ENCODE data around the gene TOLLIP. TPM values are rescaled to one million over a fixed set of nuclear protein-coding genes. Genes with fewer than 3 reads are reported as not detected.

The TOLLIP gene
- total RNA-seq, 1 experiment from 2014 or later: 9.9 TPM

DNA sequence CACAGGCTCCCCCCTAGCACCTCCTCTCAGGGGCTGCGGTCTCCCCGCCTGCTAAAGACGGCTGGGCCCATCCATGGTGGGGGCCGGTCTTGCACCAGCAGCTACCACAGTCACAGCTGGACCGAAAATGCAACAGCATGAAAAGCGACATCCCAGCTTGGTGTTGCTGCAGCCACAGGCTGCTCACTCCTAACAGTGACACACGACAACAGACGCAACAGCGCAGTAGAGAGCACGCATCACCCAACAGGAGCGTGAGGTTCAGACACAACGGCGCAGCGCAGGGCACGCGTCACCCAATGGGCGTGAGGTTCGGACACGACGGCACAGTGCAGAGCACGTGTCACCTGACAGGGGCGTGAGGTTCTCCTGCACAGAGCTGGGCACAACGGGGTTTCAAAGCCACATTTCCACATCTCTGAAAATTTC is 24.1 kb downstream of the TOLLIP start:
- DNase-seq (ENCODE audit: extremely low read depth, low read depth): no peak

DNA sequence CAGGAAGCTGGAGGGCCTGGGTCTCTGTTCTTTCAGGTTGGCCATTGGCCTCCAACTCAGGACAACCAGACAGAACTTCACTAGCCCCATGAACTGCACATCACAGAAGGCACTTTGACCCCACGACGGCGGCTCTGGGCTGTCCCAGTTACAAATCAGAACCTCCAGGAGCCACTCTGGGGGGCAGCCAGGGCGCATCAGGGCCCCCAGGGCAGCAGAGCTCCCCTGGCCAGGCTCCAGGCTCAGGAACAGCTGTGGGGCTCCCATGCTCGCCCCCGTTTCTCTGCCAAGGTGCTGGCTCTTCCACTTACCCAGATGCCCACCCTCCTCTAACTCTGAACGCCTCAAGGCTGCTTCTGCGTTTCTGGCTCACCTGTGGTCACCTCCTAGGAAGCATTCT is 25.5 kb downstream of the TOLLIP start:
- no peak for DNase-seq (ENCODE audit: extremely low read depth, low read depth)

DNA sequence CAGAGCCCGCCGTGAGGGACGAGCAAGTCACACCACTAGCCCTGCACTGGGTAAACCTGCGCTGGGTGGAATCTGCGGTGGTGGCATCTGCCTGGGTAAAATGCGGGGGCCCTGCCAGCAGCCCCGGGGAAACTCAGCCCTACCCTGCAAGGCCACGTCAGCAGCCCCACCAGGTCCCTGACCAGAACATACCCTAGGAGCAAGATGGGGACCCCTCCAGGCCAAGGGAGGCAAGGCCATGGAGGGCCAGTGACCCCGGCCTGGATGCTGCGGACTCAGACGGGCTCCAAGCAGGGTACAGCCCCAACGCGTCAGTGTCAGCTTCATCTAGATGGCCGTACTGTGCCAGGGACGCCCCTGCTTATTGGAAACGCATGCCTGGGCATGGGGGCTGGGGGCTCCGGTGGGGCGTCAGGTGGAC is 26.3 kb downstream of the TOLLIP start:
- DNase-seq (ENCODE audit: extremely low read depth, low read depth): no peak

DNA sequence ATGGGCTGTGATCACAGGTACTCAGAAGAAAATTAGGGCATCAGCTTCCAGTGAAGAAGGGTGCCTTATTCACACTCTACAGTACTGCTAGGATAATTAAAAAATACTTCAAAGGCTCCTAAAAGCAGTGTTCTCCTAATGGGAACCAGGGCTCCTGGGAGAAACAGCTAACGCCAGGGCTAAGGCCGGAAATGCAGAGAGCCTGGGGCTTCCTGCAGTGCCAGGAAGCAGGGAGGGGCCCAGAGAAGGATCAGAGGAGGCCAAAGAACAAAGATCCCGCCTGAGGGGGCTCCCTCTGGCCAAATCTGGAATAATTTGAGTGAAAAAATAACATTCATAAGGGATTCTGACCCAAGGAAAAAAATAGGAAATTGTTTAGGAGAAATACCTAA is 27.5 kb downstream of the TOLLIP start:
- no peak for DNase-seq (ENCODE audit: extremely low read depth, low read depth)

DNA sequence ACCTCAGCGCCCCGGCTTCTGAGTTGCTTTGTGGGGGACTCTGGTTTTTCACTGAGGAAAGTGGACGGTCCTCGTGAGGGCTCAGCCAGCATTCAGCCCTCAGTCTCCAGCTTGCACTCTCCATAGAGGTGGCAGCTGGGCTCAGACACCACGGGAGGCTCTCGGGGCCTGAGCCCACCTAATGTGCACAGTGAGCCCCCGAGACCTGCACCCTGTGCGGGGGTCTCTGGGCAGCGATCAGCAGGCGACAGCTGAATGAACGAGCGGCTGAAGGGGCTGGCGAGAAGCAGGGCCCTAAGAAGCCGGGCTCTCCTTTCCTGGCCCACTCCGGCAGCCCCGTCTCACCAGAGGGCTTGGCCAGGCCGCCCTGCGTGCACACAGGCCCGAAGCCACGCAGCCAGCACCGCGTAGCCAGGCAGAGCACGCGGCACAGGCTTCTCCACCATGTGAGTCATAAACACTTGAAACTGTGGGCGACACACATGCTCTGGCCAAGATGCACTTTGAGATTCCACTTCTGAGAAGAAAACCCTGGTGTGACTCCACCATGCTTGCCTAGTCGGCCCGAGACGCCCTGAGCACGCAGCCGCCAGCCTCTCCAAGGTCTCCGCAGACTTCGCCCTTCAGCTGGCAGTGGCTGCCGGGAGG is 28.0 kb downstream of the TOLLIP start:
- no peak for DNase-seq (ENCODE audit: extremely low read depth, low read depth)

DNA sequence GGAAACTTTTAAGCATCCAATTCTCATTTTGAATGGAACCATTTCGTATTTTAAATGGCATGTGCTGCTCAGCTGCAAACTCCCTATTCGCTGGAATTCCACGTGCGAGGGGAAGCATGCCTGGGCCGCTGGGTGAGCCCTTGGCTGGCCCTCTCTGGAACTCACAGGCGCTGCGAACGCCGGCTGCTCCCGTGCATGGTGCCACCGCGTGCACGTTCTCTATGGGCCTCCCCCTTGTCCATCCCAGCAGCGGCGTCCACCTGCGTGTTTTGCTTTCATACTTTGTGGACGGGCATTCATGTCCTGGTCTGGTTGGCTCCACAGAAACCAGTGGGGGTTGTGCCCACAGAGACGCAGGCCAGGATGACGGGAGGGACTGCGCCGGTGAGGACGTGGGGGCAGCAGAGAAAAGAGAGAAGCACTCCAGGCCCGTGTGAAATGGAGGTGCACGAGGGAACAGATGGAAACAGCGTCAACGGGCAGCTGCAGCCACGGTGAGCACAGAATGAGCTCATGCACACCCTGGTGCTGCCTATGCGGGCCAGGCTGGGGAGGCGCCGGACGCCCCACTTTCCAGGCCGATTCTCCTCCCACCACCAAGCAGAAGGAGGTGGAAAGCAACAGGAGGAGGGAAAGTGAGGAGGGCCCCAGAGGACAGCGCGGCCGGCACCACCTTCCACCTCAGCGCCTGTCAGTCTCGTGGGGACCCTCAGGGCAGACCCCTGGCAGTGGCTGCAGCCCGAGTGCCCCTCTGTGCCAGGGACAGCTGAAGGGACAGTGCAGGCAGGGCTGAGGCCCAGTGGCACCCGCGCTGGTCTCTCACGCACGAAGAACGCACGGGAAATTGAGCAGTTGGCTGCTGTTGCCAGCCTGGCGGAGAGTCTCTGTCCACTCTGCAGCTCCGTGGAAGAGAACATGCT is 29.1 kb downstream of the TOLLIP start:
- no peak for DNase-seq (ENCODE audit: extremely low read depth, low read depth)

DNA sequence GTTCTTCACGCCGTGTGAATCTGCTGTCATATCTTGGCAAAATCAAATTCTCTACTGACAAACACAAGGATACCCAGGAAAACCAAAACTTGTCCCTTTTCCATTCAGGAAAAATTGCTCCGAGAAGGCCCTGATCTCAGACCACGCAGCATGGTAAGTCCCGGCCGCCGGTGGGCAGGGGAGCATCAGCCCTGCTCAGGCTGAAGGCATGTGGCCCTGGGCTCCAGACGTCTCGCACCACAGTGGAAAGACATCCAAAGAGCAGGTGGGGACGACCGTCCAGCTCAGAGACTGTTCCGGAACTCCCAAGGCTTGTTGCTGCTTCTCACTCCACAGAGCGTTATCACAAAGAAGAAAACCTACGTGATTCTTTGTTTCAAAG is 29.8 kb downstream of the TOLLIP start:
- no peak for DNase-seq (ENCODE audit: extremely low read depth, low read depth)

DNA sequence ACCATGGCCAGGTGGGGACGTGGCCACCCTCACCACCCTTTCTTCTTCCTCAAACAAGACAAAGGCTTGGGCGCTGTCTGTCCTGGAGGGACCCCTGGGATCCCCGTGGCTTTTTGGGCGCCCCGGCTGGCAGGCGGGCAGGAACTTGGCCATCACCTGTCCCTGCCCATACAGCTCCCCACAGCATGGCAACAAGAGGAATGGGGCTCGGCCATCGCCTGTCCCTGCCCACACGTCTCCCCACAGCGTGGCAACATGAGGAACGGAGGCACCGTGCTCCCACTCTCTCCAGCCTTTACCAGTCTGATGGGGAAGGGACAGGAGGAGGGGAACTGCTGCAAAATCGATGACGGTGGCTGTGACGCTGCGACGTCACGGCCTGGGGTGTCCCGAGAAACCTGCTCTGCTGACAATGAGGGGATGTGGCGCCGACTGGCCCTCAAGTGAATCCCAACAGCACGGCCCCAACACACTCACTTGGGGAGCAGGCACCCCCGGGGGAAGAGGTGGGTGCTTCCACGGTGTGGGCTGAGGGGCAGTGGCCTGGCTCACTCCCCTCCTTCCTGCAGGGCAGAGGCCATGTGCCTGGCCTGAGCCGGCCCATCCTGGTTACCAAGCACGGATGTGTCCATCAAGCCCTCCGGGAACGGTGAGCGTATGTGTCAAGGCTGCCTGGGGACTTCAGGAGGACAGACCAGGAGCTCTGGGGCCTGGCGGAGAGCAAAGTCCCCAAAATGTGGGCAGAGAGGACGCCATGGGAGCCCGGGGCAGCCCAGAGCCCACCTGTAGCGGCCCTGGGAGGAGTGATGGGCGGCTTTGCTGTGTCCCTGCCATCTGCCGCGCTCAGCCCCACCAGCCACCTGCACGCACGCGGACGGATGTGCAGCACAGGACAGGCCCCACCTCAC is 30.4 kb downstream of the TOLLIP start:
- no peak for DNase-seq (ENCODE audit: extremely low read depth, low read depth)

DNA sequence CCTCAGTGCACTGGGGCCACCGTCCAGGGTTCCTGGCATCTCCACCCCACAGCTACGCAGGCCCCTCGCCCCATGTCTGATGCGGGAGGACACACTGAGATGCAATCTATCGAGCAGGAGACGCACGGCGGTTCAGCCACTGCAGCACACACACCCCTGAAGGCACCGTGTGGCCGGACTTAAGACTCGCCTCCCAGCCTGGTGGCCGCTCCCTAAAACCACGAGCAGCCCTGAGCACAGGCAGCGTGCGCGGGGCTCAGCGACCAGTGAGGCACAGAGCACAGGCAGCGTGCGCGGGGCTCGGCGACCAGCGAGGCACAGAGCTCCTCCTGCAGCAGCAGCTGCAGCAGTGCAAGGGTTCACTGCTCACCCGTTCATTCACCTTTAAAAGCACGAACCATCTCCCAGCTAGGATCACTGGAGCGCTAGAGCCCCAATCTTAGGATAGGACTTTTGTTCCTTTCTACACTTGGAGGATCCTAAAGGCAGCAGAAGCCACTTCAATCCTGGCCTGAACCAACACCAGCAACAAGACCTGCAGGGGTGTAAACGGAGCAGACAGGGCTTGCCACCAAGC is 31.4 kb downstream of the TOLLIP start:
- no peak for DNase-seq (ENCODE audit: extremely low read depth, low read depth)

DNA sequence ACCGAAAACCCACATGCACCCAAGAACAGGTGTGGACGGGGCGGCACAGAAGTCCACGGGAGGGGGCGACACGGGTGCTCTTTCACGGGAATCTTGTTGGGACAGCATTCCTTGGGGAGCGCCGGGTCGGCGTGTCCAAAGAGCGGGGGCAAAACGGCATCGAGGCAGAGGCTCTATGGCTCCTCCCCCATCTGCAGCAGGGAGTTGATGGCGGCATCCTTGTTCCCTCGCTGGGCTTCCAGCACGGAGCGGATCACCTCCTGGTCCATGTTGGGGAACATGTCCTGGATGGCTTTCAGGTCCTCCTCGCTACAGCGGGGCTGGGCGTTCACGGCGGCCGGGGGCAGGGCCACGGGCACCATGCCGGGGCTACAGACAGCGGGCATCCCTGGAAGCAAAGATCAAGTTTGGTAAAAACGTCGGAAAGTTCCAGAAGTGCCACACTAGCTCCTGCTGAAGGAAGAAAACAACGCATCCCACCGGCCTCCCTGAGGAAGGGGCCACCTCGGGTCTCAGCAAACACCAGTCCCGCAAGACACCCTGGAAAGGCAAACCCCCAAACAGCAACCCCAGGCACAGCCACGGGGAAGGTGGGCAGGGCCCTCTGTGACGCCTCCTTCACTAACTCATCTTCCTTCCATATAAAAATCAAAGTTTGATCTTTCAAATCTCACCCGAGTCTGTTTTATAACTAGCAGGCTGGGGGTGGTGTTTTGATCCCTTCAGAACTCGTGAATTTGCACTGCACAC is 32.4 kb downstream of the TOLLIP start:
- DNase-seq (ENCODE audit: extremely low read depth, low read depth): no peak

DNA sequence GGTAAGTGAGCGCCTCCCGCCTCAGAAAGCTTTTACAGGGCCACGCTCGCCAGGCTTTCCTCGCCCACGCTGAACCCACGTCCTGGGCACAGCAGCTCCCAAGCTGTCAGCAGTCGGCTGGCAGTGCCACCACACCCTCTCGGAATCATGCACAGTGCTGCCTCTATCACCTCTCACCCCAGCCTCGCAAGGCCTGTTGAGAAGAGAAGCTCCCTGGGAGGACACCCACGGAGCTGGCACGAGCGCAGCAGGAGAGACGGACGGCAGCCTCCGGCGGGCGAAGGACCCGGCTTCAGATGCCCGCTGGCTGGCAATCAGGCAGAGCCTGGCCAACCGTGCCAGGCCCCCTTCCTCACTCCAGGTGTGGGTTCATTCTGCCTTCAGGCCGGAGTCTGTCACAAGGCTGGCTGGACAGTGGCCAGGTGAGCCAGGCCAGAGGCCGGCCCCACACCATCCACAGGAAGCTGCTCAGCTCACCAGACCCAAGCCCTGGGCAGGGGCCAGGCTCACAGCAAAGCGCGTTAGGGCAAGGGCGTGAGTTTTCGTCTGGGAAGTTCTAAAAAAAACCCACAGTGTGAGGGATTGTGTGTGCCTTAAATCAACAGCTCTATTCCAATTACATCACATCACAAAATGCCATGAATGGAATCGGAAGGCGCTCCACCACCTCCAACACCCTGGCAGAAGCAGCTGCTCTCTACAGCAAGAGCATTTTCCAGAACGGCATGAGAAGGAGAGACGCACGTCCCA is 33.2 kb downstream of the TOLLIP start:
- DNase-seq (ENCODE audit: extremely low read depth, low read depth): no peak

DNA sequence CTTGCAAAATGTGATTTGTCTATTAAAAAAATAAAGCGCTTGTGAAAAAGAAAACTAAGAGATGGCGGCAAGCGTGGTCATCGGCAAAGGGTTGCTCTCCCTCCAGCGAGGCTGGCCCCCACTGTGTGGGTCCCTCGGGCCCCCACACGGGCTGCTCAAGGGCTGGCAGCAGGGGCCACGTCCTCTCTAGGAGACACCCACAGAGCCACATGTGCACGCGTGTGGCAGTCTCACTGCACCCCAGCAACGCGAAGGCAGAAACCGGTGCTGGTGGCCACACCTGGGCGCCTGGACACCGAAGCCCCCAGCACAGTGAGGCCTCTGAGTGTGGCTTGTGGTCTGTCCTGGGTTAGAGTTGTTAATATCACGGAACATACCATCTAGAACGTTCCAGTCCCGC is 34.4 kb downstream of the TOLLIP start:
- DNase-seq (ENCODE audit: extremely low read depth, low read depth): no peak

DNA sequence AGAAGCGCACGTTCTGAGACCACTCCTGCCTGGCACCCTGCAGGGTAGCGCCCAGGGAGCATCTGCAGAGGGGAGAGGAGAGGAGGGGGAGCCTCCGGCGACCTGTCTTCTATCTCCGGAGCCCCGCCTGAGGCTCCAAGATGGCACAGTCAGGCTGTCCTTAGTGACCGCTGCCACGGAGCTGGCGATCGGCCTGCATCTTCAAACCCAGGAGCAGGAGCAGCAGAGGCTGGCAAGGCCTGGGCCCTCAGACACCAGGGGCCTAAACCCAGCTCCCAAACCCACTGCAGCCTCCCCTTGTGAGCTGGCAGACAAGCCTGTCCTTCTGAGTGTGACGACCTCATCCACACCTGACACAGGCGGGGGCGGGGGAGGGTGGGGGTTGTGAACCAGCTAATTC is 34.9 kb downstream of the TOLLIP start:
- no peak for DNase-seq (ENCODE audit: extremely low read depth, low read depth)

DNA sequence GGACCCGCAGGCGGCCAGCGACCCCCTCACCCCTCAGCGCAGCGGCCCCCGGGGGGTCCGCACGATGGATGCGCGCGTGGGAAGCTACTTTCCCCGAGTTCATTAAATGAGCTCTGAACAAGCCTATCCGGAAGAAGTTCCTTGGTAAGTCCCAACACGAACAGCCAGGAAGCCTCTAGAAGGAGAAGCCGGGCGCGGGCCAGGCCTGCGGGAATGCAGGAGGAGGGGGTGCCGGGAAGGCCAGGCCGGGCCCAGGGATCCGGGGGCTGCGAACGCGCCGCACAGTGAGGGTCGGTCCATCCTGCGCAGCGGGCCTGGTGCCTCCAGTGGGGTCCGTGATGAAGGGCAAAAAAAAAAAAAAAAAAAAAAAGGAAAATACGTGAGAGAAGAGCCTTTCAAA is 36.9 kb downstream of the TOLLIP start:
- DNase-seq (ENCODE audit: extremely low read depth, low read depth): no peak

DNA sequence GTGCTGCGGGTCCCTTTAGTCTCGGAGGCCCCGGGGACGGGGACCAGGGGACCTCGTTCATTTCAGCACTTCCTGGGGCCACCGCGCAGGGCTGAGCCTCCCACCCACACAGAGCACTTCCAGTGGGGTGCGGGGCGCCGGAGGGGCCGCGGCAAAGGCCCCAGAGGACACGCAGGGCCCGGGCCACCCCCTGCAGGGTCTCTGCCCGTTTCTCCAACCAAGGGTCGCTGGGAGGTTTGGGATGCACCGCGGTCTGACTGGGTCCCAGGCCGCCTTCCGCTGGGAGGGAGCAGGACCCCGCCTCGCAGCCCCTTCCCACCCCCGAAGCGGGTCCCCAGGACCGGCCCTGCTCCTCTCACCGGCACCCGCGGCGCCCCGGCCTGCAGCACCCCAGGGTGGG is 37.5 kb downstream of the TOLLIP start:
- no peak for DNase-seq (ENCODE audit: extremely low read depth, low read depth)

DNA sequence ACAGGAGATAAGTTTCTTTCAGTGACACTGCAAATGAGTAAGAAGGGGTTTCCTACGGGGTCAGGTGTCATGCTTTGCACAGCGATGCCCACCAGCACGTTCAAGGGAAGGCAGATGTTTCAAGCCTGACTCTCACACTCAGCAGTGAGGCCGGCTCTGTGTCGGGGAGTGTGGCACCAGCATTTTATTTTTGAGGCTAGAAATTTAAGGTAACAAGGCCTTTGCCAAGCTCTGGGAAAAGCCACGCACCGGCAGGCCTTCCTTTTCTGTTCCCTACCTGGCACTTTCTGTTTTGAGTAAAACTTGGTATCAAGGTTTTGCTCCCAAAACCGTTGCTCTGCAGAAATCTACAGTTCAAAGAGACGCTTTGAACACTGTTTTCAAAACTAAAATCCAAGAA is 38.0 kb downstream of the TOLLIP start:
- DNase-seq (ENCODE audit: extremely low read depth, low read depth): no peak

DNA sequence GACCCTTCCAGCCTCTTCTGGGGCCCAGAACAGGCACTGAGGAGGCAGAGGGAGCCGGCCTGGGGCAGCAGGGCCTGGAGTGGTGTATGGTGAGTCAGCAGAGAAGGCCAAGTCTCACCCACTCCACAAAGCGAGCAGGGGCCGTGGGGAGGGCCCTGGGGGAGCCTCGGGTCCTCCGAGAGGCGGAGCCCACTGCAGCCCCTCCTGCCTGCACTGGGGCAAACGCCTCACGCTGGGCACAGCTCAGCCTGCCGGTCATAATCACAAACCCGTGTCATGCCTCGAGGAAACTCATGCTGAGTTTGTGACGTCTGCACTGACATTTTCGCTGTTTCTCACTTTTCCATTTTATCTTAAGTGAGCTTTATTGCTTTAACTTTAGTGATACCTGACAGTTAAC is 38.4 kb downstream of the TOLLIP start:
- DNase-seq (ENCODE audit: extremely low read depth, low read depth): peak; percentile 47

DNA sequence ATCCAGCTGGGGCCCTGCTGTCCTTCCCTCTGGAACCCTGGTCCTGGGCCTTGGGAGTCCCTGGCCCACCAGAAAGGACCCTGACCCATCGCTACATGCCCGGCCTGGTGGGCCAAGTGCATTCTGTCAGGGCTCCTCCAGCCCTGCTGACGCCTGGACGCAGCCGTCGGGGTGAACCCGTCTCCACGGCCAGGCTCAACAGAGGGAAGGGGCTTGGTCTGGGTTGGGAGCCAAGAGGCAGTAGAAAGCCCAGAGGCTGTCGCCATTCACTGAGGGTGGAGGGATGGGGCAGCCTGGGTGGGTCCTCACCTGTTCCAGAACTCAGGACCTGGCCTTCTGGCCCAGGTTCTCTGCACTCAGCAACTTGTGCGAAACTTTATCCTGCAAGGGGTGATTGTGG is 39.0 kb downstream of the TOLLIP start:
- no peak for DNase-seq (ENCODE audit: extremely low read depth, low read depth)

DNA sequence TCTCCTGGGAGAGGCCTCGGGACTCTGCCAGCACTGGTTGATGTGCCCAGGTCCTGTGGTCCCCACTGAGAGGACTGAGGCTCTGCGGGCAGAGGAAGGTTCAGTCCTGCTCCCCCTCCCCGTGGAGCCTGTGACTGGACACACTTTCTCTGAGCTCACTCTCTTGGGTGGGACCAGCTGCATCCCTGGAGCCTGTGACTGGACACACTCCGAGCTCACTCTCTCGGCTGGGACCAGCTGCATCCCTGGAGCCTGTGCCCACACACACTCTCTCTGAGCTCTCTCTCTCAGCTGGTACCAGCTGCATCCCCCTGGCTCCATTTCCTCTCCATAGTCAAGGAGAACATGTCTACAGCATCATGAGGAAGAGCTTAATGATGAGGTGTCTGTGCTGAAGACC is 39.5 kb downstream of the TOLLIP start:
- DNase-seq (ENCODE audit: extremely low read depth, low read depth): no peak
